VCaP (cell line): ENCODE measurements around the gene TNRC6A.
"Not testable (repeated sequence)": the region's sequence is repeated elsewhere in the genome, so short reads cannot be mapped to it uniquely, and the experiment has no call there.

Experiments used
- H3K27ac ChIP-seq: fragments of 450-650 bp; 2 replicates; pipeline ENCODE4 v1.5.1; 2017
- CTCF ChIP-seq: fragments of 450-650 bp; conservative IDR thresholded peaks from 2 replicates; pipeline ENCODE4 v1.5.1; 2017; ENCODE audit warnings: mild to moderate bottlenecking, moderate library complexity

Gene TNRC6A

GRCh38 chr16:24854607-24855171 lies 125.2 kb downstream of the TNRC6A start:
- H3K27ac ChIP-seq: peak overlapping the region; percentile 57
- TF ChIP-seq CTCF: no peak

GRCh38 chr16:24855678-24856077 lies 126.2 kb downstream of the TNRC6A start:
- TF ChIP-seq CTCF: no peak
- H3K27ac ChIP-seq: peak overlapping the region; percentile 57

GRCh38 chr16:24856871-24857270 lies 127.4 kb downstream of the TNRC6A start:
- not testable (repeated sequence) for H3K27ac ChIP-seq

GRCh38 chr16:24858219-24859041 lies 129.0 kb downstream of the TNRC6A start:
- H3K27ac ChIP-seq: no peak overlapping the region
- no peak for TF ChIP-seq CTCF

- H3K27ac ChIP-seq: no peak overlapping the region
- TF ChIP-seq CTCF: no peak
Observed at GRCh38 chr16:24861461-24861860, 132.0 kb downstream of the TNRC6A start.

GRCh38 chr16:24863582-24864437 lies 134.4 kb downstream of the TNRC6A start:
- no peak overlapping the region for H3K27ac ChIP-seq
- no peak for TF ChIP-seq CTCF

GRCh38 chr16:24869033-24869432 lies 139.6 kb downstream of the TNRC6A start:
- no peak for TF ChIP-seq CTCF
- H3K27ac ChIP-seq: no peak overlapping the region
